ENCODE data around the gene SLC6A6. TPM values are rescaled to one million over a fixed set of nuclear protein-coding genes. Genes with fewer than 3 reads are reported as not detected.

Gene SLC6A6
- total RNA-seq, 4 donors from 2014 or later = 34.4 to 166 (median 55.2) TPM

- intact Hi-C loops (cut with DNase I; ENCODE audit: low total_unique reads) = loop anchor here (5.0 kb wide), 1 partner anchor 191 kb away; no protein-coding TSS in a partner anchor
- no peak overlapping the region for H3K4me3 ChIP-seq (ENCODE audit: low read depth, poor library complexity, severe bottlenecking)
- 71 to 82% methylated on average over 9 of the region's 9 CpGs for WGBS, 2 donors
- no peak for TF ChIP-seq POLR2A (IDR thresholded peaks at IDR 0.05)
- TF ChIP-seq CTCF (IDR thresholded peaks at IDR 0.05) = no peak
- no peak for DNase-seq (ENCODE audit: low spot score in 2 of 2)
These were observed 55.6 kb downstream of the SLC6A6 start for GRCh38 chr3:14457999-14458398.

- no peak overlapping the region for H3K4me3 ChIP-seq (ENCODE audit: low read depth, poor library complexity, severe bottlenecking)
- WGBS, 2 donors = 77 to 84% methylated on average over 11 of the region's 11 CpGs
- intact Hi-C loops (cut with DNase I; ENCODE audit: low total_unique reads) = loop anchor here (5.0 kb wide), 1 partner anchor 191 kb away; no protein-coding TSS in a partner anchor
- no peak for DNase-seq (ENCODE audit: low spot score in 2 of 2)
- TF ChIP-seq CTCF (IDR thresholded peaks at IDR 0.05) = no peak
- TF ChIP-seq POLR2A (IDR thresholded peaks at IDR 0.05) = no peak
These were observed 56.2 kb downstream of the SLC6A6 start for GRCh38 chr3:14458434-14459275.

GRCh38 chr3:14459384-14459783 is 57.0 kb downstream of the SLC6A6 start:
- no peak overlapping the region for H3K4me3 ChIP-seq (ENCODE audit: low read depth, poor library complexity, severe bottlenecking)
- DNase-seq (ENCODE audit: low spot score in 2 of 2) = no peak
- intact Hi-C loops (cut with DNase I; ENCODE audit: low total_unique reads) = loop anchor here (5.0 kb wide), 1 partner anchor 192 kb away; no protein-coding TSS in a partner anchor
- WGBS, 2 donors = 94 to 95% methylated on average over 5 of the region's 5 CpGs
- TF ChIP-seq POLR2A (IDR thresholded peaks at IDR 0.05) (no peak), CTCF (IDR thresholded peaks at IDR 0.05) (no peak)

GRCh38 chr3:14459787-14460186 is 57.4 kb downstream of the SLC6A6 start:
- DNase-seq (ENCODE audit: low spot score in 2 of 2) = no peak
- intact Hi-C loops (cut with DNase I; ENCODE audit: low total_unique reads) = loop anchor here (5.0 kb wide), 2 partner anchors 192 to 262 kb away; no protein-coding TSS in a partner anchor
- WGBS, 2 donors = 58 to 75% methylated on average over 3 of the region's 3 CpGs
- no peak overlapping the region for H3K4me3 ChIP-seq (ENCODE audit: low read depth, poor library complexity, severe bottlenecking)
- TF ChIP-seq CTCF (IDR thresholded peaks at IDR 0.05) = no peak
- no peak for TF ChIP-seq POLR2A (IDR thresholded peaks at IDR 0.05)

- intact Hi-C loops (cut with DNase I; ENCODE audit: low total_unique reads) = loop anchor here (5.0 kb wide), 1 partner anchor 263 kb away; no protein-coding TSS in a partner anchor
- TF ChIP-seq CTCF (IDR thresholded peaks at IDR 0.05) (no peak), POLR2A (IDR thresholded peaks at IDR 0.05) (no peak)
- 39 to 67% methylated on average over 7 to 8 of the region's 9 CpGs for WGBS, 2 donors
- DNase-seq (ENCODE audit: low spot score in 2 of 2) = peak in 1 of 2 donors; percentile 38
- H3K4me3 ChIP-seq (ENCODE audit: low read depth, poor library complexity, severe bottlenecking) = no peak overlapping the region
These were observed 58.1 kb downstream of the SLC6A6 start for GRCh38 chr3:14460342-14461005.

Data from lower leg skin (tissue), 4 donors.